ENCODE measurements around the gene MED13L.

MED13L gene

GRCh38 chr12:115956236-115956635 is 321.3 kb downstream of the MED13L start:
- Histone ChIP-seq H3K36me3 (peaks cover 6% of the 10 kb centered on the region), H3K9me3 (ENCODE audit: severe bottlenecking) (no peaks in the 10 kb centered on the region), H3K27ac (no peak overlapping the region), H3K4me3 (ENCODE audit: low read depth, low read length) (no peak overlapping the region), H3K27me3 (ENCODE audit: insufficient read depth, low read depth, severe bottlenecking) (no peaks in the 10 kb centered on the region)
- no peak for DNase-seq
- TF ChIP-seq, protein P1, sequence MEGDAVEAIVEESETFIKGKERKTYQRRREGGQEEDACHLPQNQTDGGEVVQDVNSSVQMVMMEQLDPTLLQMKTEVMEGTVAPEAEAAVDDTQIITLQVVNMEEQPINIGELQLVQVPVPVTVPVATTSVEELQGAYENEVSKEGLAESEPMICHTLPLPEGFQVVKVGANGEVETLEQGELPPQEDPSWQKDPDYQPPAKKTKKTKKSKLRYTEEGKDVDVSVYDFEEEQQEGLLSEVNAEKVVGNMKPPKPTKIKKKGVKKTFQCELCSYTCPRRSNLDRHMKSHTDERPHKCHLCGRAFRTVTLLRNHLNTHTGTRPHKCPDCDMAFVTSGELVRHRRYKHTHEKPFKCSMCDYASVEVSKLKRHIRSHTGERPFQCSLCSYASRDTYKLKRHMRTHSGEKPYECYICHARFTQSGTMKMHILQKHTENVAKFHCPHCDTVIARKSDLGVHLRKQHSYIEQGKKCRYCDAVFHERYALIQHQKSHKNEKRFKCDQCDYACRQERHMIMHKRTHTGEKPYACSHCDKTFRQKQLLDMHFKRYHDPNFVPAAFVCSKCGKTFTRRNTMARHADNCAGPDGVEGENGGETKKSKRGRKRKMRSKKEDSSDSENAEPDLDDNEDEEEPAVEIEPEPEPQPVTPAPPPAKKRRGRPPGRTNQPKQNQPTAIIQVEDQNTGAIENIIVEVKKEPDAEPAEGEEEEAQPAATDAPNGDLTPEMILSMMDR (IDR thresholded peaks at IDR 0.05; ENCODE audit: low read depth, low read length): no peak

GRCh38 chr12:115953450-115953849 is 324.0 kb downstream of the MED13L start:
- DNase-seq: no peak
- Histone ChIP-seq H3K4me3 (ENCODE audit: low read depth, low read length) (no peak overlapping the region), H3K27ac (no peak overlapping the region), H3K36me3 (no peaks in the 10 kb centered on the region), H3K9me3 (ENCODE audit: severe bottlenecking) (no peaks in the 10 kb centered on the region), H3K27me3 (ENCODE audit: insufficient read depth, low read depth, severe bottlenecking) (no peaks in the 10 kb centered on the region)
- TF ChIP-seq, protein P1 (IDR thresholded peaks at IDR 0.05; ENCODE audit: low read depth, low read length): no peak

DNA sequence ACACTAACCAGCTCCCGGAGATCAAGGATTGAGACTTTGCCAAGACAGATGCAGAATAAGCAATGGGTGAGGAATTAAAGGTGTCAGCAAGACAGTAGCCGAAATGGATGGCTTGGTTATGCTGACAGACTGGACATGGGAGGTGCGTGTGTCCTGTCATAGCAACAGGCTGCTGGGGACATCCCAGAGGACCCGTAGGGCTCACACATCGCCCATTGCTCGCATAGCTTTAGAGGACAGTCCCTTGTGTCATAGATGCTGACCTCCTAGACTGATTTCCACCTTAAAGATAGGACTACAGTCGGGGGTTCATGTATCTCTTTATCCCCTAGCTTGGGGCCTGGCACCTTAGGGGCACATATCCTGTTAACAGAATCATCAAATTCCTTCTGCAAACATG is 324.5 kb downstream of the MED13L start:
- TF ChIP-seq, protein P1 (IDR thresholded peaks at IDR 0.05; ENCODE audit: low read depth, low read length): no peak
- no peak for DNase-seq
- no peak overlapping the region for H3K4me3 ChIP-seq (ENCODE audit: low read depth, low read length)
- H3K27me3 ChIP-seq (ENCODE audit: insufficient read depth, low read depth, severe bottlenecking): no peaks in the 10 kb centered on the region
- no peak overlapping the region for H3K27ac ChIP-seq
- H3K36me3 ChIP-seq: no peaks in the 10 kb centered on the region
- no peaks in the 10 kb centered on the region for H3K9me3 ChIP-seq (ENCODE audit: severe bottlenecking)

DNA sequence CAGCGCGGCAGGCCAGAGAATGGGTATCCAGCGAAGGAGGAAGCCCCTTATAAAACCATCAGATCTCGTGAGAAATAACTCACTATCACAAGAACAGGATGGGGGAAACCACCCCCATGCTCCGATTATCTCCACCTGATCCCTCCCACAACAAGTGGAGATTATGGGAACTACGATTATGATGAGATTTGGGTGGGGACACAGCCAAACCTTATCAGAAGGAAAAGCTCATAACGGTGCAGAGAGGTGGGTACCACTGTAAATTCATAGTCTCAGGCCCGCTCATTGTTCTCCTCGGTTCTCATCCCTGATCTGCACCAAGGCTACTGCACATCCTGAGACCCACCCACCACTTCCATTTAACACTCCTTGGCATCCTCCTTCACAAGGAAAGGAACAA is 326.5 kb downstream of the MED13L start:
- H3K27me3 ChIP-seq (ENCODE audit: insufficient read depth, low read depth, severe bottlenecking): no peaks in the 10 kb centered on the region
- H3K36me3 ChIP-seq: no peaks in the 10 kb centered on the region
- TF ChIP-seq, protein P1 (IDR thresholded peaks at IDR 0.05; ENCODE audit: low read depth, low read length): no peak
- H3K27ac ChIP-seq: no peak overlapping the region
- H3K9me3 ChIP-seq (ENCODE audit: severe bottlenecking): no peaks in the 10 kb centered on the region
- DNase-seq: no peak
- H3K4me3 ChIP-seq (ENCODE audit: low read depth, low read length): no peak overlapping the region

- TF ChIP-seq, protein P1 (IDR thresholded peaks at IDR 0.05; ENCODE audit: low read depth, low read length): no peak
- no peaks in the 10 kb centered on the region for H3K27me3 ChIP-seq (ENCODE audit: insufficient read depth, low read depth, severe bottlenecking)
- no peak for DNase-seq
- no peak overlapping the region for H3K27ac ChIP-seq
- no peaks in the 10 kb centered on the region for H3K9me3 ChIP-seq (ENCODE audit: severe bottlenecking)
- H3K36me3 ChIP-seq: no peaks in the 10 kb centered on the region
- no peak overlapping the region for H3K4me3 ChIP-seq (ENCODE audit: low read depth, low read length)
These were observed 327.8 kb downstream of the MED13L start for GRCh38 chr12:115949675-115950074.

DNA sequence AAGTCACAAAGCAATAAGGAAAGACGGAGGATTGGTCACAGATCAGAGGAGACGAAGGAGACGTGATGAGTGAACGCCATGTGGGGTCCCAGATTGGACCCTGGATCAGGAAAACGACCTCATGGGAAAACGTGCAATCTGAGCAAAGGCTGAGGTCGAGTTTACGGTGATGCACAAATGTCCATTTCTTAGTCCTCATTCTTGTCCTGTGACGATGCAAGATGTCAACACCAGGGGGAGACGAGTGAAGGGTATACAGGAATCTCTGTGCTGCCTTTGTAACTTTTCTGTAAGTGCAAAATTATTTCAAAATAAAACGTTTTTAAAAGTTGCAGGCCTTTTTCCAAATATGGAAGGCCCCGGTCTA is 329.8 kb downstream of the MED13L start:
- no peaks in the 10 kb centered on the region for H3K27me3 ChIP-seq (ENCODE audit: insufficient read depth, low read depth, severe bottlenecking)
- TF ChIP-seq, protein P1 (IDR thresholded peaks at IDR 0.05; ENCODE audit: low read depth, low read length): peak; percentile 32

More for the DNA sequence above, 329.8 kb downstream of the MED13L start:
- no peak overlapping the region for H3K27ac ChIP-seq
- no peaks in the 10 kb centered on the region for H3K9me3 ChIP-seq (ENCODE audit: severe bottlenecking)
- no peak overlapping the region for H3K4me3 ChIP-seq (ENCODE audit: low read depth, low read length)
- no peak for DNase-seq
- H3K36me3 ChIP-seq: no peaks in the 10 kb centered on the region
